B cell (primary cell): Measurements from ENCODE around the gene MPZL2. TPM values are rescaled to one million over a fixed set of nuclear protein-coding genes. Genes with fewer than 3 reads are reported as not detected.

ENCODE experiments used
- ATAC-seq: fragments of 200-7000 bp; cut with Tn5 transposase; one replicate; pipeline ENCODE4 v1.10.0; 2021; ENCODE audit warnings: low read depth, mild to moderate bottlenecking, moderate number of reproducible peaks, moderate library complexity
- CTCF ChIA-PET: fragments of 350-600 bp; sonication (Branson Sonifier 250); formaldehyde crosslinking; loops from one replicate; lab custom pipeline; 2021; ENCODE audit warnings: antibody characterized with exemption, inconsistent platforms; lab: Charles Lee
- POLR2A ChIA-PET: fragments of 350-600 bp; sonication (Branson Sonifier 250); formaldehyde crosslinking; loops from one replicate; lab custom pipeline; 2021; ENCODE audit warnings: antibody characterized with exemption; lab: Charles Lee
- DNase-seq: peaks from one replicate; pipeline ENCODE4 v3.0.0; 2013
- H2AFZ ChIP-seq: 2 replicates; pipeline ENCODE4 v1.6.1; 2012; ENCODE audit warnings: mild to moderate bottlenecking, low read depth, low read length; ENCODE audit not compliant: insufficient read depth, poor library complexity, severe bottlenecking
- H3K27ac ChIP-seq, 2 donors: 1 replicate in 1 of 2; 2 replicates in 1 of 2; pipeline ENCODE4 v1.5.1; 2012 to 2013; ENCODE audit warnings: low read length in 2 of 2, mild to moderate bottlenecking in 2 of 2, moderate library complexity in 1 of 2
- H3K27me3 ChIP-seq, 4 experiments: fragments of 200-600 bp in 1 of 4; sonication (generic) in 1 of 4; replicated peaks in 1 of 4; 1 replicate in 2 of 4; 2 replicates in 2 of 4; pipeline versions ENCODE4 v1.6.1 to v1.7.0; 2013 to 2016; ENCODE audit warnings: low read length in 3 of 4, mild to moderate bottlenecking in 2 of 4, mixed read lengths in 1 of 4, moderate library complexity in 1 of 4; ENCODE audit not compliant: insufficient read depth in 4 of 4, control insufficient read depth in 3 of 4; ENCODE audit errors: control extremely low read depth in 1 of 4
- H3K36me3 ChIP-seq, 2 experiments: replicated peaks in 1 of 2; 1 replicate in 1 of 2; 2 replicates in 1 of 2; pipeline versions ENCODE4 v1.6.1 to v1.7.1; 2013; ENCODE audit warnings: low read length in 1 of 2; ENCODE audit not compliant: insufficient read depth in 2 of 2, control insufficient read depth in 1 of 2; ENCODE audit errors: control extremely low read depth in 1 of 2, extremely low read depth in 1 of 2
- H3K4me1 ChIP-seq, 2 donors: fragments of 200-600 bp in 1 of 2; sonication (generic) in 1 of 2; 1 replicate in 1 of 2; 2 replicates in 1 of 2; pipeline versions ENCODE4 v1.5.1 to v1.6.1; 2013 to 2017; ENCODE audit warnings: low read length in 2 of 2; ENCODE audit not compliant: control insufficient read depth in 2 of 2, insufficient read depth in 2 of 2
- H3K4me2 ChIP-seq: replicated peaks from 2 replicates; pipeline ENCODE3; 2012; ENCODE audit warnings: mild to moderate bottlenecking, low read depth, low read length; ENCODE audit not compliant: poor library complexity, severe bottlenecking
- H3K4me3 ChIP-seq, 5 experiments: fragments of 200-600 bp in 1 of 5; sonication (generic) in 1 of 5; 1 replicate in 3 of 5; 2 replicates in 2 of 5; pipeline versions ENCODE4 v1.5.1 to v1.7.0; 2011 to 2016; ENCODE audit warnings: low read length in 4 of 5, mild to moderate bottlenecking in 4 of 5, low read depth in 2 of 5, control low read depth in 1 of 5, moderate library complexity in 1 of 5; ENCODE audit not compliant: insufficient read depth in 1 of 5; ENCODE audit errors: control extremely low read depth in 1 of 5, extremely low read depth in 1 of 5
- H3K79me2 ChIP-seq: fragments of 200-600 bp; sonication (generic); one replicate; pipeline ENCODE4 v1.6.0; 2016; ENCODE audit warnings: low read length; ENCODE audit not compliant: control insufficient read depth, insufficient read depth
- H3K9ac ChIP-seq: fragments of 200-600 bp; sonication (generic); 2 replicates; pipeline ENCODE4 v1.6.1; 2017; ENCODE audit warnings: mild to moderate bottlenecking, low read length, moderate library complexity
- H3K9me3 ChIP-seq, 3 donors: one replicate each; pipeline versions ENCODE4 v1.6.1 to v1.7.1; 2013; ENCODE audit warnings: low read length in 2 of 3; ENCODE audit not compliant: control insufficient read depth in 2 of 3, insufficient read depth in 1 of 3; ENCODE audit errors: control extremely low read depth in 1 of 3
- H4K20me1 ChIP-seq: 2 replicates; pipeline ENCODE4 v1.6.0; 2012; ENCODE audit warnings: mild to moderate bottlenecking, low read length; ENCODE audit not compliant: insufficient read depth, control insufficient read depth, poor library complexity, severe bottlenecking
- H3K27ac Mint-ChIP-seq: one replicate; pipeline ENCODE4 v1.8.0; 2021; ENCODE audit warnings: mixed read lengths
- H3K27me3 Mint-ChIP-seq: one replicate; pipeline ENCODE4 v1.8.0; 2021; ENCODE audit warnings: mixed read lengths
- H3K4me1 Mint-ChIP-seq: one replicate; pipeline ENCODE4 v1.8.0; 2021; ENCODE audit warnings: mixed read lengths
- H3K4me3 Mint-ChIP-seq: one replicate; pipeline ENCODE4 v1.8.0; 2021; ENCODE audit warnings: mixed read lengths
- H3K9me3 Mint-ChIP-seq: one replicate; pipeline ENCODE4 v1.8.0; 2022; ENCODE audit warnings: mixed read lengths; ENCODE audit not compliant: insufficient read depth
- EZH2 ChIP-seq: IDR thresholded peaks from 2 replicates; pipeline ENCODE4 v1.6.1; 2012; ENCODE audit warnings: borderline replicate concordance, low read depth, mild to moderate bottlenecking, moderate library complexity, low read length; ENCODE audit not compliant: insufficient read depth, poor library complexity, severe bottlenecking
- WGBS: methylation state at CpG from one replicate; pipeline ENCODE4 v1.1.5; 2013; ENCODE audit warnings: missing lambda C conversion rate; ENCODE audit not compliant: insufficient coverage; 5-methylcytosine and 5-hydroxymethylcytosine counted together
- intact Hi-C: fragments of 100-400 bp; cut with micrococcal nuclease; formaldehyde crosslinking; loops from one replicate; pipeline ENCODE4 v1.10.0; 2022
- polyA plus RNA-seq: library from polyadenylated mRNA; depleted of rRNA; stranded (reverse); fragments of >200 nt; gene quantifications from 2 replicates; pipeline ENCODE4 v1.2.3, GENCODE V29; 2012
- total RNA-seq, 2 donors: library from RNA; stranded (reverse); fragments of 120-200 nt in 1 of 2; gene quantifications; 1 replicate in 1 of 2; 2 replicates in 1 of 2; pipeline versions ENCODE4 v1.2.3 to v1.2.4, GENCODE V29; 2013 to 2022
- TF ChIP-seq, protein P1 (sequence below): fragments of 200-600 bp; IDR thresholded peaks from one replicate; pipeline ENCODE4 v1.8.0; 2022; ENCODE audit warnings: antibody characterized with exemption, mild to moderate bottlenecking

Gene MPZL2
- total and polyA plus RNA-seq, 2 donors (not counting 1 experiment from before 2014, with no cell fraction given): 1.2 TPM; not detected in 1

DNA sequence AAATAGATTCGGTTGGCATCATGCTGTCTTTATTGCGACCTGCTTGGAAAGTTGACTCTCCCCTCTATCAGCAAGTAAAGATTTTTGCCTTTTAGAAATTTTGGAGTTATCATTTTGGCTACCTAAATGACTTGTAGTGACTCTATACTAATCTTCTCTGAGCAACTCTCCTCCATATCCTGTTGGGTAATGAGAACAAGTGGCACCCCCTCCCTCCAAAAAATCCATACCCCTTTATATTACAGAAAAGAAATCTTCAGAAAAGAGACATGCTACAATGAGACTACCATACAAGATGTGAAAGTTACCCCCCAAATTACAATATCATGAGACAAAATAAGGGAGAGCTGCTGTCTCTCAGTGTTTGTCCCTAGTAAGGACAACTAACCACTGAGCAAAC lies 40.5 kb downstream of the MPZL2 start:
- DNase-seq (no peak), ATAC-seq (no peak)
- H2AFZ ChIP-seq: no peak overlapping the region
- H3K4me2 ChIP-seq: no peak overlapping the region
- H3K4me3 Mint-ChIP-seq: peak overlapping the region; percentile 46
- H3K27me3 ChIP-seq: peaks cover 0 to 38% (median 32%) of the 10 kb centered on the region in 4 experiments
- no peaks in the 10 kb centered on the region for H3K36me3 ChIP-seq
- H3K9me3 ChIP-seq: no peaks in the 10 kb centered on the region
- no CpG with 5 or more reads among the region's 2 CpGs for WGBS
- ChIA-PET POLR2A (no interaction called here), CTCF (no interaction called here)
- no peak overlapping the region for H3K9ac ChIP-seq
- H3K27ac ChIP-seq: no peak overlapping the region
- peaks cover 47% of the 10 kb centered on the region for H3K4me1 Mint-ChIP-seq
- H3K4me1 ChIP-seq: peaks cover 49% of the 10 kb centered on the region in 2 donors
- H4K20me1 ChIP-seq: no peaks in the 10 kb centered on the region
- peak overlapping the region in 1 of 5 experiments; percentile 88 for H3K4me3 ChIP-seq
- H3K27ac Mint-ChIP-seq: no peak overlapping the region
- TF ChIP-seq EZH2: no peak
- TF ChIP-seq, protein P1, sequence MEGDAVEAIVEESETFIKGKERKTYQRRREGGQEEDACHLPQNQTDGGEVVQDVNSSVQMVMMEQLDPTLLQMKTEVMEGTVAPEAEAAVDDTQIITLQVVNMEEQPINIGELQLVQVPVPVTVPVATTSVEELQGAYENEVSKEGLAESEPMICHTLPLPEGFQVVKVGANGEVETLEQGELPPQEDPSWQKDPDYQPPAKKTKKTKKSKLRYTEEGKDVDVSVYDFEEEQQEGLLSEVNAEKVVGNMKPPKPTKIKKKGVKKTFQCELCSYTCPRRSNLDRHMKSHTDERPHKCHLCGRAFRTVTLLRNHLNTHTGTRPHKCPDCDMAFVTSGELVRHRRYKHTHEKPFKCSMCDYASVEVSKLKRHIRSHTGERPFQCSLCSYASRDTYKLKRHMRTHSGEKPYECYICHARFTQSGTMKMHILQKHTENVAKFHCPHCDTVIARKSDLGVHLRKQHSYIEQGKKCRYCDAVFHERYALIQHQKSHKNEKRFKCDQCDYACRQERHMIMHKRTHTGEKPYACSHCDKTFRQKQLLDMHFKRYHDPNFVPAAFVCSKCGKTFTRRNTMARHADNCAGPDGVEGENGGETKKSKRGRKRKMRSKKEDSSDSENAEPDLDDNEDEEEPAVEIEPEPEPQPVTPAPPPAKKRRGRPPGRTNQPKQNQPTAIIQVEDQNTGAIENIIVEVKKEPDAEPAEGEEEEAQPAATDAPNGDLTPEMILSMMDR: no peak
- peaks cover 44% of the 10 kb centered on the region for H3K27me3 Mint-ChIP-seq
- H3K9me3 Mint-ChIP-seq: no peaks in the 10 kb centered on the region
- no peaks in the 10 kb centered on the region for H3K79me2 ChIP-seq
- intact Hi-C loops: loop anchor here (10.0 kb wide), 1 partner anchor 209 kb away; no protein-coding TSS in a partner anchor

DNA sequence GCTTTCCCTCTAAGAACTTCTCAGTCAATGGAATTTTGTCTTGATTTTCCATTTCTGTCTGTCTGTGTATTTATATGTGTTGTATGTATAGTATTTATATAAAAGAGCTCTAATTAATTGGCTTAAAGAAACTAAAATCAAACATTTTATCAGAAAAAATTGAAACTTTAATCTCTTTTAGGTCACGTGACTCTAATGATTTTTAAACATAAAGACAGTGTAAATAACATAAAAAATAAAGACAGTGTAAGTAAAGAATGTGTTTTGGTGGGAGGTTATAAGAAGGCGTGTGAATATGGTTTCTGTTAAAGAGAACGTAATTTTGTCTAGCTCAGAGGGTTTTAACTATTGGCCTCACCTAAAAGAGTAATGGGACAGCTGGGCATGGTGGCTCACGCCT lies 41.7 kb downstream of the MPZL2 start:
- H2AFZ ChIP-seq: no peak overlapping the region
- ATAC-seq (no peak), DNase-seq (no peak)
- Mint-ChIP-seq H3K27ac (no peak overlapping the region), H3K4me1 (peaks cover 36% of the 10 kb centered on the region), H3K27me3 (peaks cover 52% of the 10 kb centered on the region), H3K9me3 (no peaks in the 10 kb centered on the region), H3K4me3 (no peak overlapping the region)
- no peak for TF ChIP-seq EZH2
- TF ChIP-seq, protein P1: no peak
- 100% methylated on average over 2 of the region's 4 CpGs for WGBS
- peaks cover 38 to 39% of the 10 kb centered on the region in 2 donors for H3K4me1 ChIP-seq
- H3K4me2 ChIP-seq: no peak overlapping the region
- H3K27ac ChIP-seq: no peak overlapping the region
- no peaks in the 10 kb centered on the region for H3K9me3 ChIP-seq
- ChIA-PET CTCF (interaction anchor here (1.7 kb wide), 1 partner anchor 24 kb away, joined by 9 read pairs; no protein-coding TSS in a partner anchor), POLR2A (no interaction called here)
- peak overlapping the region in 1 of 5 experiments; percentile 88 for H3K4me3 ChIP-seq
- no peak overlapping the region for H3K9ac ChIP-seq
- H4K20me1 ChIP-seq: no peaks in the 10 kb centered on the region
- H3K36me3 ChIP-seq: no peaks in the 10 kb centered on the region
- no peaks in the 10 kb centered on the region for H3K79me2 ChIP-seq
- intact Hi-C loops: loop anchor here (10.0 kb wide), 1 partner anchor 208 kb away; no protein-coding TSS in a partner anchor
- peaks cover 0 to 42% (median 33%) of the 10 kb centered on the region in 4 experiments for H3K27me3 ChIP-seq
